T follicular helper cell (primary cell): Measurements from ENCODE around the gene CYTH2.
"Not testable (repeated sequence)": the region's sequence is repeated elsewhere in the genome, so short reads cannot be mapped to it uniquely, and the experiment has no call there.

Source experiments
- DNase-seq: peaks from one replicate; pipeline ENCODE4 v3.0.0-alpha.2; 2020; ENCODE audit warnings: low read depth

Gene CYTH2

GRCh38 chr19:48477067-48477685 is 8.0 kb downstream of the CYTH2 start:
- no peak for DNase-seq

DNA sequence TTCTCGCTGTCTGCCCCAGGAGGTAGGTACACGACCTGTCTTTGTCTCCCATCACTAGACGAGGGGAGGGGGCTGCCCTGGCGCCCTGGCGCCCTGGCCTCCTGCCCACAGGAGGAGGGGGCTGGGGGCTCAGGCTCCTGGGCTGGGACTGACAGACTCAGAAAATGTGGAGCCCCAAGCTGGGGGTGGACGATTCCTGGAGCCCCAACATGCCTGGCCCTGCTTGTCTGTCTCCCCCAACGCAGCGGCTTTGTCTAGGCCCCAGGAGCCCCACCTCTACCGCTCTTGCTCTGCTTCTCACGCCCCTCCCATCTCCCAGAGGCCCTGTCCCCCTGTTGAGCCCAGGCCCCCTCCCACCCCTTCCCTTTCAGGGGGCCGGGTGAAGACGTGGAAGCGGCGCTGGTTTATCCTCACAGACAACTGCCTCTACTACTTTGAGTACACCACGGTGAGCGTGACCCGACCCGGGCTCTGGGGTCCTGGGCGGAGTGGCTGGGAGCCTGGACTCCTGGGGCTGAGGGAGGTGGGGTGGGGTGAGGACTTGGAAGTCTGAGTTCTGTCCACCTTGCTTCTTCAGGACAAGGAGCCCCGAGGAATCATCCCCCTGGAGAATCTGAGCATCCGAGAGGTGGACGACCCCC is 8.6 kb downstream of the CYTH2 start:
- DNase-seq, result no peak

DNA sequence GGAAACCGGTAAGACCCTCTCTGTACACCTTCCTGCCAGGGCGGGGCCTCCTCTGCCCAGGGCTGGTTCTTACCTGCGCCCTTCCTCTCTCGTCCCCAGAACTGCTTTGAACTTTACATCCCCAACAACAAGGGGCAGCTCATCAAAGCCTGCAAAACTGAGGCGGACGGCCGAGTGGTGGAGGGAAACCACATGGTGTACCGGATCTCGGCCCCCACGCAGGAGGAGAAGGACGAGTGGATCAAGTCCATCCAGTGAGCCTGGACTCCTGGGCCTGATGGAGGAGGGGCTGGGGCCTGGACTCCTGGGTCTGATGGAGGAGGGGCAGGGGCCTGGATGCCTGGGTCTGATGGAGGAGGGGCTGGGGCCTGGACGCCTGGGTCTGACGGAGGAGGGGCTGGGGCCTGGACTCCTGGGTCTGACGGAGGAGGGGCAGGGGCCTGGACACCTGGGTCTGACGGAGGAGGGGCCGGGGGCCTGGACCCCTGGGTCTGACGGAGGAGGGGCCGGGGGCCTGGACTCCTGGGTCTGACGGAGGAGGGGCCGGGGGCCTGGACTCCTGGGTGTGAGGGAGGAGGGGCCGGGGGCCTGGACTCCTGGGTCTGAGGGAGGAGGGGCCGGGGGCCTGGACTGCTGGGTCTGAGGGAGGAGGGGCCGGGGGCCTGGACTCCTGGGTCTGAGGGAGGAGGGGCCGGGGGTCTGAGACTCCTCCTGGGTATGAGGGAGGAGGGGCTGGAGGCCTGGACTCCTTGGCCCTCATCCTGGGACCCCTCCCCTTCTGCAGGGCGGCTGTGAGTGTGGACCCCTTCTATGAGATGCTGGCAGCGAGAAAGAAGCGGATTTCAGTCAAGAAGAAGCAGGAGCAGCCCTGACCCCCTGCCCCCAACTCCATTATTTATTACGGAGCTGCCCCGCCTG is 9.4 kb downstream of the CYTH2 start:
- no peak for DNase-seq

DNA sequence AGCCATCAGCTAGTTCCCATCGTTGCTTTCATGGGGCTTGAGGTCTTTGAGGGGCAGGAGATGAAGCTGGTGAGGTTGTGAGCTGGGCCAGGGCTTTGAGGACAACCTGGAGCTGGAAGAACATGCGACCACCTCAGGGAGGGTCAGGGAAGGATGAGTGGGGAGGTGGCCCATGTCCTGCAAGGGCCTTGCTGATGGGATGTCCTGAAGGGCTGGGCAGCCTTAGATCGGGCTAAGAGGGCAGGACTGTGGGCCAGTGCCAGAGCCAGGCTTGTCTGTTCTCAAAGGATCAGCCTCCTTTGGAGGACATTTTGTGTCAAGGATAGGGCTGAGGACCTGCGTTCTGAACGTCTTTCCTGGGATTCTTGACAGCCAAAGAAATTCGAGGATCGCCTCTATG is 10.5 kb downstream of the CYTH2 start:
- no peak for DNase-seq

DNA sequence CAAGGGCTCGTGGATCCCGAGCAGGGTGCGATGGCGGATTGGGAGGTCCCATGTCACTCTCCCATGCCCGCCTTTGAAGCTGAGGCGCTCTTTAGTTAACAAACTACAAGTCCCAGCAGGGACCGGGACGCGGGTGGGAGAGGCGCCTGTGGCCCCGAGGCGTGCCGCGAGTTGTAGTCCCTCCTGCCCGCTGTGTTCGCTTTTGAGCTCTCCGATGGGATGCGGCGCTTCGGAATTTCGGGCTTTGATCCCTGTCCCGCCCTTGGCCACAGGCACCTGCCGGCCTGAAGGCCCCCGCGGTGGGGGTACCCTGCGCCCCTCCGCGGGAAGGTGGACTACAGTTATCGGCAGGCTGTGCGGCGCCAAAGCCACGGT is 11.0 kb downstream of the CYTH2 start:
- DNase-seq, result no peak

- peak; percentile 42 for DNase-seq
These were observed 11.7 kb downstream of the CYTH2 start for GRCh38 chr19:48480558-48481500.

DNA sequence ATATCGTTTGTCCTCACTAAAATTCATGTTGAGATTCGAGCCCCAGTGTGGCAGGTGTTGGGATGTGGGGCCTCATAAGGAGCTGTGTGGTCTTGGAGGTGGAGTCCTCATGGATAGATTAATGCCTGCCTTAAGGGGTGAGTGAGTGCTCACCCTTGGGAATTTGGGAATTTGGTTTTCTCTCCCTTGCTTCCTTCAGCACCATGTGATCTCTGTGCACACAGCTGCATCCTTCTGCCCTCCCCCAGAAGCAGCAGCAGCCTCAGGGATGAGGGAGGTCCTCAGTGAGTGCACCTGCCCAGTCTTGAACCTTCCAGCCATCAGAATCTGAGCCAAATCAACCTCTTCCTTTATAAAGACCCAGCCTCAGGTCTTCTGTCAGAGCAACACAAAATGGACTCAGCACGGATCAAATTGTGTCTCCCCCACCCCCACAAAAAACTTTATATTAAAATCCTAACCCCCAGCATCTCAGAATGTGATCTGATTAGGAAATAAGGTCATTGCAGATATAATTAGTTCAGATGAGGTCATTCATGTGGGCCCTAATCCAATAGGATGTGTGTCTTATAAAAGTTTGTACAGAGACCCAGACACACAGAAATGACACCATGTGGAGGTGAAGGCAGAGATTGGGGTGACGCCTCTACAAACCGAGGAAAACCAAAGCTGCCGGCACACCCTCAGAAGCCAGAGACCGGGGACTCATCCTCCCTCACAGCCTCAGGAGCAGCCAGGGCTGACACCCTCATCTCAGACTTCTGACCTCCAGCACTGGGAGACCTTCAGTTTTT is 12.9 kb downstream of the CYTH2 start:
- no peak for DNase-seq

DNA sequence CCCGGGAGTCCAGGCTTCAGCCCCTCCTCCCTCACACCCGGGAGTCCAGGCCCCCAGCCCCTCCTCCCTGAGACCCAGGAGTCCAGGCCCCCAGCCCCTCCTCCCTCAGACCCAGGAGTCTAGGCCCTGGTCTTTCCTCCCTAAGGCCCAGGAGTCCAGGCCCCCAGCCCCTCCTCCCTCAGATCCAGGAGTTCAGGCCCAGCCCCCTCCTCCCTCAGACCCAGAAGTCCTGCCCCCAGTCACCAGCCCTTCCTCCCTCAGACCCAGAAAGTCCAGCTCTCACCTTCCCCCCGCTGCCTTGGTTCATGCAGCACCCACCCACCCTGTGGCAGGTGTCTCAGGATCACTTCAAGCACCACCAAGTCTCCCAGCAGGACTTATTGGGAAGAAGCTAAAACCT is 14.1 kb downstream of the CYTH2 start:
- no peak for DNase-seq

GRCh38 chr19:48484247-48484893 is 15.2 kb downstream of the CYTH2 start:
- DNase-seq, result no peak

GRCh38 chr19:48484931-48485612 is 15.9 kb downstream of the CYTH2 start:
- no peak for DNase-seq

DNA sequence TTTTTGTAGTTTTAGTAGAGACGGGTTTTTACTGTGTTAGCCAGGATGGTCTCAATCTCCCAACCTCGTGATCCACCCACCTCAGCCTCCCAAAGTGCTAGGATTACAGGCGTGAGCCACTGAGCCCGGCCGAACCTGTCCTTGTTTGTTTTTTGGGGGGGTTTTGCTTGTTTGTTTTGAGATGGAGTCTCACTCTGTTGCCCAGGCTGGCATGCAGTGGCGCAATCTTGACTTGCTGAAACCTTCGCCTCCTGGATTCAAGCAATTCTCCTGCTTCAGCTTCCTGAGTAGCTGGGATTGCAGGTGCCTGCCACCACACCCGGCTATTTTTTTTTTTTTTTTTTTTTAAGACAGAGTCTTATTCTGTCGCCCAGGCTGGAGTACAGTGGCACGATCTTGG is 17.5 kb downstream of the CYTH2 start:
- not testable (repeated sequence) for DNase-seq

DNA sequence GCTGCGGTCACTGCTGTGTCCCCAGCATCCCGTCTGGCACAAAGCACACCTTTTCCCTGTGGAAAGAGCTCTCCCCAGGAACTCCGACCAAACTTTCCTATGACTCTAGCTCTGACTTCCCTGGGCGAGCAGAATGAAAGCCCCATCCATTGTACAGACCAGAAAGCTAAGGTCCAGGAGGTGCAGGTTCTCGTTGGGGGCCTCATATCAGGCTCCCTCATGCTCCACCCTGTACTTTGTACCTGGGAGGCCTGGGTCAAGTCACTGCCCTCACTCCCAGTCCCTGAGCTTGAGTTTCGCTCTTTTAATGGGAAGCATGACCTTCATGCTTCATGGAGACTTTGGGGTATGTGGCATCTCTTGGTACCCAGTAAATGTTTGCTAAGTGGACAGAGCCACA is 18.4 kb downstream of the CYTH2 start:
- no peak for DNase-seq

- DNase-seq, result no peak
These were observed 18.8 kb downstream of the CYTH2 start for GRCh38 chr19:48487948-48488347.

- DNase-seq, result not testable (repeated sequence)
These were observed 19.3 kb downstream of the CYTH2 start for GRCh38 chr19:48488478-48488877.

DNA sequence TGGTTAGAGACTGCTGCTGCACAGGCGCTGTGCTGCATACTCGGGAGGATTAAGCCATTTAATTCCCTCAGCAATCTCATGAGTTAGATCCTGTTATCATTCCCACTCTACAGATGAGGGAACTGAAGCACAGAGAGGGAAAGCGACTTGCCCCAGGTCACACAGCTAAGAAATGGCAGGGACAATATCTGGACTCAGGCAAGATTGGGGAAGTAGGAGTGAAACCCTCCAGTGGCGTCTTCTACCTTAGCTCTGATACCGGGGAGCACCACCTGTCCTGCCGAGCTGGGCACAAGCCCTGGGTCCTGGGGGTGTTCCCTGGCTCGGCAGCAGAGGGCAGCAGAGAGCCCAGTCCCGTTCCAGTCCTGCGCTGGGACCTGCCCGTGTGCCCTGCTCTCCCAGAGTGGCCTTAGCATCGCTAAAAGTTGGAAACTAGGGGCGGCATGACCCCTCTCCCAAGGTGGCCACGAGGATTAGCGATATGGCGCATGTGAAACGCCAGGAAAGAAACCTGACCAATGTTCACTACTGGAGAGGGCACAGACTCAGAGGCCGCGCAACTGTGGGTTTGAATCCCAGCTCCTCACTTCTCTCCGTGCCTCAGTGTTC is 20.5 kb downstream of the CYTH2 start:
- peak; percentile 64 for DNase-seq

- DNase-seq, result peak; percentile 51
These were observed 22.0 kb downstream of the CYTH2 start for GRCh38 chr19:48490981-48491792.

GRCh38 chr19:48491793-48492123 is 22.6 kb downstream of the CYTH2 start:
- no peak for DNase-seq

- DNase-seq, result peak; percentile 75
These were observed 24.0 kb downstream of the CYTH2 start for GRCh38 chr19:48492925-48493717.
